Breast epithelium (tissue), 3 donors: ENCODE results near the gene FANCD2.
"Not testable (repeated sequence)": the region's sequence is repeated elsewhere in the genome, so short reads cannot be mapped to it uniquely, and the experiment has no call there.

Experiments
- CTCF ChIP-seq, 3 donors: fragments of 450-650 bp; IDR thresholded peaks; one replicate each; pipeline ENCODE4 v1.5.1; 2016 to 2017; ENCODE audit warnings: antibody characterized with exemption in 3 of 3, mild to moderate bottlenecking in 3 of 3, moderate library complexity in 3 of 3
- POLR2A ChIP-seq: fragments of 450-650 bp; IDR thresholded peaks from one replicate; pipeline ENCODE4 v1.6.1; 2016; ENCODE audit warnings: antibody characterized with exemption, mild to moderate bottlenecking, moderate library complexity
- POLR2AphosphoS5 ChIP-seq, 3 donors: sonication (generic); formaldehyde crosslinking; IDR thresholded peaks; one replicate each; pipeline ENCODE4 v1.6.1; 2017; ENCODE audit warnings: antibody characterized with exemption in 3 of 3

GRCh38 chr3:10018806-10019205, 7.4 kb upstream of the FANCD2 start:
- TF ChIP-seq CTCF (IDR thresholded peaks at IDR 0.05); POLR2A; POLR2AphosphoS5 (IDR thresholded peaks at IDR 0.05): not testable (repeated sequence)
